SK-N-SH (cell line): ENCODE data around the gene RRP8. TPM values are rescaled to one million over a fixed set of nuclear protein-coding genes. Genes with fewer than 3 reads are reported as not detected.
A peak's percentile ranks its signal among the peaks of the same experiment; 100 is the strongest.

ENCODE experiments used
- CTCF ChIA-PET: fragments of 300-600, 350-600 bp; formaldehyde crosslinking; extraction: SDS; loops from one replicate; lab custom pipeline; 2021; lab: Yijun Ruan, JAX
- POLR2A ChIA-PET: fragments of 350-600 bp; sonication (Branson Sonifier 250); formaldehyde crosslinking; extraction: SDS; loops from one replicate; lab custom pipeline; 2020; ENCODE audit warnings: antibody characterized with exemption, inconsistent platforms; lab: Yijun Ruan, JAX
- DNase-seq: peaks from one replicate; pipeline ENCODE4 v3.0.0; 2012
- H2AFZ ChIP-seq: fragments of 200-600 bp; sonication (generic); 2 replicates; pipeline ENCODE4 v1.8.1; 2016; ENCODE audit warnings: antibody characterized with exemption, mild to moderate bottlenecking, low read depth
- H3F3A ChIP-seq: fragments of 200-600 bp; sonication (generic); replicated peaks from 2 replicates; pipeline ENCODE3; 2016; ENCODE audit warnings: antibody characterized with exemption, mild to moderate bottlenecking; ENCODE audit not compliant: insufficient read depth
- H3K27ac ChIP-seq, 2 experiments: fragments of 200-500 bp in 1 of 2; fragments of 200-600 bp in 1 of 2; sonication (Bioruptor generic) in 1 of 2; sonication (generic), shearing (Covaris generic) in 1 of 2; 2 replicates each; pipeline versions ENCODE4 v1.5.1 to v1.6.1; 2014 to 2016; ENCODE audit warnings: low read depth in 2 of 2, inconsistent platforms in 1 of 2, low read length in 1 of 2, mild to moderate bottlenecking in 1 of 2, mixed read lengths in 1 of 2
- H3K27me3 ChIP-seq: fragments of 200-600 bp; sonication (generic), shearing (Covaris generic); 2 replicates; pipeline ENCODE4 v1.6.1; 2016; ENCODE audit warnings: mixed run types; ENCODE audit not compliant: insufficient read depth
- H3K36me3 ChIP-seq, 2 experiments: fragments of 200-500 bp in 1 of 2; fragments of 200-600 bp in 1 of 2; sonication (Bioruptor generic) in 1 of 2; sonication (generic) in 1 of 2; replicated peaks in 1 of 2; 2 replicates each; pipeline versions ENCODE3 to v1.5.1; 2014 to 2016; ENCODE audit warnings: low read length in 1 of 2, mild to moderate bottlenecking in 1 of 2; ENCODE audit not compliant: insufficient read depth in 2 of 2, control insufficient read depth in 1 of 2
- H3K4me1 ChIP-seq, 2 experiments: fragments of 200-500 bp in 1 of 2; fragments of 200-600 bp in 1 of 2; sonication (Bioruptor generic) in 1 of 2; sonication (generic), shearing (Covaris generic) in 1 of 2; 2 replicates each; pipeline versions ENCODE4 v1.5.1 to v1.6.1; 2014 to 2016; ENCODE audit warnings: low read depth in 1 of 2, low read length in 1 of 2, mixed run types in 1 of 2; ENCODE audit not compliant: insufficient read depth in 2 of 2, control insufficient read depth in 1 of 2
- H3K4me2 ChIP-seq: fragments of 200-600 bp; sonication (generic), shearing (Covaris generic); 2 replicates; pipeline ENCODE4 v1.6.1; 2017; ENCODE audit warnings: mixed run types
- H3K4me3 ChIP-seq, 2 experiments: fragments of 200-500 bp in 1 of 2; fragments of 200-600 bp in 1 of 2; sonication (Bioruptor generic) in 1 of 2; sonication (generic), shearing (Covaris generic) in 1 of 2; 2 replicates each; pipeline versions ENCODE4 v1.5.1 to v1.8.1; 2014 to 2016; ENCODE audit warnings: low read depth in 2 of 2, inconsistent platforms in 1 of 2, low read length in 1 of 2, mild to moderate bottlenecking in 1 of 2, mixed read lengths in 1 of 2, moderate library complexity in 1 of 2
- H3K79me2 ChIP-seq: fragments of 200-600 bp; sonication (generic); 2 replicates; pipeline ENCODE4 v1.8.1; 2017; ENCODE audit warnings: mild to moderate bottlenecking; ENCODE audit not compliant: insufficient read depth
- H3K9ac ChIP-seq: fragments of 200-600 bp; sonication (generic); 2 replicates; pipeline ENCODE4 v1.6.1; 2017; ENCODE audit warnings: mixed run types
- H3K9me2 ChIP-seq: fragments of 200-600 bp; sonication (generic); 2 replicates; pipeline ENCODE4 v1.6.1; 2017; ENCODE audit warnings: mixed run types
- H3K9me3 ChIP-seq: fragments of 200-600 bp; sonication (generic); 2 replicates; pipeline ENCODE4 v1.6.1; 2017; ENCODE audit warnings: mixed run types, mild to moderate bottlenecking, moderate library complexity
- H4K20me1 ChIP-seq: fragments of 200-600 bp; sonication (generic); 2 replicates; pipeline ENCODE4 v1.6.1; 2017; ENCODE audit warnings: mild to moderate bottlenecking, mixed run types; ENCODE audit not compliant: insufficient read depth
- FOXJ3 ChIP-seq: sonication (generic); formaldehyde crosslinking; IDR thresholded peaks from 2 replicates; pipeline ENCODE4 v1.5.1; 2020; ENCODE audit warnings: mild to moderate bottlenecking, missing genetic modification reagents
- GABPA ChIP-seq: IDR thresholded peaks from 2 replicates; pipeline ENCODE4 v1.4.0; 2012; ENCODE audit warnings: low read depth, mild to moderate bottlenecking
- GATA2 ChIP-seq: sonication (generic); formaldehyde crosslinking; IDR thresholded peaks from 2 replicates; pipeline ENCODE4 v1.5.0; 2020; ENCODE audit warnings: mild to moderate bottlenecking, missing genetic modification reagents
- JUND ChIP-seq: IDR thresholded peaks from 2 replicates; pipeline ENCODE4 v1.4.0; 2012
- MEF2A ChIP-seq: IDR thresholded peaks from 2 replicates; pipeline ENCODE4 v1.4.0; 2012; ENCODE audit warnings: low read depth, borderline replicate concordance
- MXI1 ChIP-seq: IDR thresholded peaks from 2 replicates; pipeline ENCODE4 v1.6.1; 2012; ENCODE audit warnings: mild to moderate bottlenecking, low read depth, low read length, improper control_type of control experiment
- NFIC ChIP-seq: IDR thresholded peaks from 2 replicates; pipeline ENCODE4 v1.4.0; 2012; ENCODE audit warnings: borderline replicate concordance
- POLR2AphosphoS5 ChIP-seq: IDR thresholded peaks from 2 replicates; pipeline ENCODE4 v1.6.1; 2012; ENCODE audit warnings: low read depth, low read length
- RXRA ChIP-seq: IDR thresholded peaks from 2 replicates; pipeline ENCODE4 v1.4.0; 2012; ENCODE audit warnings: low read depth, mild to moderate bottlenecking, borderline replicate concordance
- SIN3A ChIP-seq: IDR thresholded peaks from 2 replicates; pipeline ENCODE4 v1.6.1; 2012; ENCODE audit warnings: low read depth, mild to moderate bottlenecking, low read length, moderate library complexity, borderline replicate concordance
- SMC3 ChIP-seq: IDR thresholded peaks from 2 replicates; pipeline ENCODE4 v1.6.1; 2012; ENCODE audit warnings: low read depth, low read length, improper control_type of control experiment
- TAF1 ChIP-seq: IDR thresholded peaks from 2 replicates; pipeline ENCODE4 v1.6.1; 2012; ENCODE audit warnings: low read depth, mild to moderate bottlenecking, low read length, moderate library complexity, borderline replicate concordance
- ZBTB33 ChIP-seq: IDR thresholded peaks from 2 replicates; pipeline ENCODE4 v1.4.0; 2012; ENCODE audit warnings: low read depth, borderline replicate concordance
- WGBS: methylation state at CpG from one replicate; pipeline ENCODE4 v1.1.6; 2017; ENCODE audit warnings: low lambda C conversion rate; 5-methylcytosine and 5-hydroxymethylcytosine counted together
- polyA plus RNA-seq, 3 experiments: library from polyadenylated mRNA; depleted of rRNA; stranded (reverse); fragments of >200 nt; gene quantifications; 2 replicates each; pipeline ENCODE4 v1.2.3, GENCODE V29; 2012
- TF ChIP-seq, protein P1 (sequence below): IDR thresholded peaks from 2 replicates; pipeline ENCODE4 v1.4.0; 2012; ENCODE audit warnings: low read depth
- TF ChIP-seq, protein P2 (sequence below): IDR thresholded peaks from 2 replicates; pipeline ENCODE4 v1.4.0; 2012; ENCODE audit warnings: low read depth, borderline replicate concordance

RRP8 gene
- polyA plus RNA-seq, 1 of the 3 experiments (the other 2 are of a cell fraction): 7.8 TPM

- H3K79me2 ChIP-seq: peaks cover 22% of the 10 kb centered on the region
- DNase-seq: no peak
- POLR2A ChIA-PET: no interaction called here
- no peak overlapping the region for H3K4me2 ChIP-seq
- H4K20me1 ChIP-seq: no peaks in the 10 kb centered on the region
- TF ChIP-seq SIN3A (no peak), POLR2AphosphoS5 (no peak)
- TF ChIP-seq, protein P1, sequence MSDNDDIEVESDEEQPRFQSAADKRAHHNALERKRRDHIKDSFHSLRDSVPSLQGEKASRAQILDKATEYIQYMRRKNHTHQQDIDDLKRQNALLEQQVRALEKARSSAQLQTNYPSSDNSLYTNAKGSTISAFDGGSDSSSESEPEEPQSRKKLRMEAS: 0 out of 2 replicates have a peak, but pooled peaks have one; percentile 15
- whole genome bisulfite sequencing: 81% methylated on average over 7 of the region's 9 CpGs
- H3K36me3 ChIP-seq: peaks cover 2 to 26% of the 10 kb centered on the region in 2 experiments
- peaks cover 26% of the 10 kb centered on the region for H3F3A ChIP-seq
- H3K9ac ChIP-seq: no peak overlapping the region
- no peak overlapping the region for H3K27ac ChIP-seq
- no peak overlapping the region for H3K4me3 ChIP-seq
- no peaks in the 10 kb centered on the region for H3K9me3 ChIP-seq
- peaks cover 7 to 22% of the 10 kb centered on the region in 2 experiments; a peak in 3 of 4 replicates for H3K4me1 ChIP-seq
- no peaks in the 10 kb centered on the region for H3K9me2 ChIP-seq
- no peaks in the 10 kb centered on the region for H3K27me3 ChIP-seq
- H2AFZ ChIP-seq: no peak overlapping the region
- CTCF ChIA-PET: interaction anchor here (0.7 kb wide), 1 partner anchor 85 kb away, joined by 3 read pairs; no protein-coding TSS in a partner anchor
Observed at GRCh38 chr11:6615882-6616585, 12.6 kb upstream of the RRP8 start.

- TF ChIP-seq SMC3: no peak
- TF ChIP-seq GABPA: no peak
- no peak for TF ChIP-seq POLR2AphosphoS5
- no peak for TF ChIP-seq NFIC
- no peak for TF ChIP-seq RXRA
- no peak for TF ChIP-seq MEF2A
- TF ChIP-seq FOXJ3 (CRISPR knock-in tag): no peak
- no peak for TF ChIP-seq JUND
- TF ChIP-seq, all 33 proteins: peak for 0
- Histone ChIP-seq H3K36me3 (peaks cover 5 to 36% of the 10 kb centered on the region in 2 experiments), H3K9me3 (no peaks in the 10 kb centered on the region), H4K20me1 (no peaks in the 10 kb centered on the region), H3K9me2 (no peaks in the 10 kb centered on the region), H2AFZ (no peak overlapping the region), H3K9ac (no peak overlapping the region), H3K4me3 (no peak overlapping the region), H3K4me2 (no peak overlapping the region), H3K4me1 (peaks cover 7 to 32% of the 10 kb centered on the region in 2 experiments; a peak in 3 of 4 replicates), H3K27me3 (no peaks in the 10 kb centered on the region), H3F3A (peaks cover 28% of the 10 kb centered on the region), H3K79me2 (peaks cover 32% of the 10 kb centered on the region), H3K27ac (no peak overlapping the region)
- CTCF ChIA-PET: no interaction called here
- DNase-seq: no peak
- POLR2A ChIA-PET: no interaction called here
- WGBS: 100% methylated on average over 3 of the region's 5 CpGs
Observed at GRCh38 chr11:6615046-6615445, 11.6 kb upstream of the RRP8 start.

DNA sequence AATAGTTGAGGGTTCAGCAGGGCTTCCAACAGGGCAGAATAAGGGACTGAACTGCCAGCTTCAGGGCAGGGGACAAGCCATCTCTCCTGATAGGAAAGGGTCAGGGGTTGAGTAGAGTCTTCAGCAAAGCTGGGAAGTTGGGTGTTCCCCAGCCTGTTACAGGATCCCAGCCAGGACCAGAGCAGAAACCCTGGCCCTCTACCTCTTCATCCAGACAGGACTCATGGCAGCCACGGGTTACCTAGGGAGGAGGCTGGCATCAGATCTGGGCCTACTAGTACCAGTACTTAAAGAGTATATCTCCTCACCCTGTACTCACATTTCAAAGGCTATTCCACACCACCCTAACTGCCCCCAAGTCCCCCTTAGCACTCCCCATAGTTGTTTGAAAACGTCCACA lies 11.0 kb upstream of the RRP8 start:
- Histone ChIP-seq H3K4me3 (no peak overlapping the region), H3K4me2 (no peak overlapping the region), H3K79me2 (peaks cover 38% of the 10 kb centered on the region), H3K36me3 (peaks cover 11 to 42% of the 10 kb centered on the region in 2 experiments), H3K9ac (no peak overlapping the region), H4K20me1 (no peaks in the 10 kb centered on the region), H3K27me3 (no peaks in the 10 kb centered on the region), H3K9me3 (no peaks in the 10 kb centered on the region), H3K4me1 (peaks cover 7 to 33% of the 10 kb centered on the region in 2 experiments; a peak in 3 of 4 replicates), H3K9me2 (no peaks in the 10 kb centered on the region), H3F3A (peaks cover 31% of the 10 kb centered on the region), H2AFZ (no peak overlapping the region), H3K27ac (no peak overlapping the region)
- WGBS: 79% methylated on average over 1 of the region's 2 CpGs
- POLR2A ChIA-PET: no interaction called here
- no peak for TF ChIP-seq GABPA
- no peak for TF ChIP-seq MXI1
- no peak for TF ChIP-seq POLR2AphosphoS5
- no peak for TF ChIP-seq GATA2 (CRISPR knock-in tag)
- TF ChIP-seq, protein P1: no peak
- no peak for TF ChIP-seq RXRA
- TF ChIP-seq TAF1: no peak
- TF ChIP-seq, protein P2, sequence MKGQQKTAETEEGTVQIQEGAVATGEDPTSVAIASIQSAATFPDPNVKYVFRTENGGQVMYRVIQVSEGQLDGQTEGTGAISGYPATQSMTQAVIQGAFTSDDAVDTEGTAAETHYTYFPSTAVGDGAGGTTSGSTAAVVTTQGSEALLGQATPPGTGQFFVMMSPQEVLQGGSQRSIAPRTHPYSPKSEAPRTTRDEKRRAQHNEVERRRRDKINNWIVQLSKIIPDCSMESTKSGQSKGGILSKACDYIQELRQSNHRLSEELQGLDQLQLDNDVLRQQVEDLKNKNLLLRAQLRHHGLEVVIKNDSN: no peak
- no peak for TF ChIP-seq ZBTB33
- CTCF ChIA-PET: no interaction called here
- DNase-seq: no peak
